Glomerular visceral epithelial cell (primary cell): ENCODE measurements around the gene TMEM232.
"Not testable (repeated sequence)": the region's sequence is repeated elsewhere in the genome, so short reads cannot be mapped to it uniquely, and the experiment has no call there.

Source experiments
- DNase-seq: peaks from one replicate; pipeline ENCODE4 v3.0.0-alpha.2; 2016; ENCODE audit errors: extremely low spot score

The TMEM232 gene

GRCh38 chr5:110625376-110625999 lies 101.0 kb downstream of the TMEM232 start:
- peak; percentile 7 for DNase-seq

GRCh38 chr5:110623874-110624273 lies 102.6 kb downstream of the TMEM232 start:
- DNase-seq = no peak

GRCh38 chr5:110618941-110619340 lies 107.5 kb downstream of the TMEM232 start:
- no peak for DNase-seq

- no peak for DNase-seq
Measured at GRCh38 chr5:110616009-110616408, 110.5 kb downstream of the TMEM232 start.

- no peak for DNase-seq
Measured at GRCh38 chr5:110612794-110613247, 113.7 kb downstream of the TMEM232 start.

GRCh38 chr5:110611817-110612216 lies 114.7 kb downstream of the TMEM232 start:
- DNase-seq = no peak

GRCh38 chr5:110594866-110595265 lies 131.6 kb downstream of the TMEM232 start:
- DNase-seq = no peak

GRCh38 chr5:110590187-110590586 lies 136.3 kb downstream of the TMEM232 start:
- peak; percentile 25 for DNase-seq

- no peak for DNase-seq
Measured at GRCh38 chr5:110588286-110588980, 138.0 kb downstream of the TMEM232 start.

- DNase-seq = no peak
Measured at GRCh38 chr5:110580625-110581024, 145.8 kb downstream of the TMEM232 start.

- no peak for DNase-seq
Measured at GRCh38 chr5:110572729-110573128, 153.7 kb downstream of the TMEM232 start.

GRCh38 chr5:110562191-110562590 lies 164.3 kb downstream of the TMEM232 start:
- no peak for DNase-seq

GRCh38 chr5:110561510-110561909 lies 165.0 kb downstream of the TMEM232 start:
- DNase-seq = no peak

- no peak for DNase-seq
Measured at GRCh38 chr5:110549301-110549700, 177.2 kb downstream of the TMEM232 start.

- DNase-seq = no peak
Measured at GRCh38 chr5:110548171-110548570, 178.3 kb downstream of the TMEM232 start.

GRCh38 chr5:110547495-110547894 lies 179.0 kb downstream of the TMEM232 start:
- no peak for DNase-seq

GRCh38 chr5:110545716-110546115 lies 180.8 kb downstream of the TMEM232 start:
- DNase-seq = no peak

GRCh38 chr5:110544603-110545002 lies 181.9 kb downstream of the TMEM232 start:
- no peak for DNase-seq

GRCh38 chr5:110542949-110543348 lies 183.5 kb downstream of the TMEM232 start:
- no peak for DNase-seq

GRCh38 chr5:110536120-110537115 lies 190.1 kb downstream of the TMEM232 start:
- DNase-seq = no peak

- DNase-seq = not testable (repeated sequence)
Measured at GRCh38 chr5:110535146-110535545, 191.3 kb downstream of the TMEM232 start.

- no peak for DNase-seq
Measured at GRCh38 chr5:110525762-110526161, 200.7 kb downstream of the TMEM232 start.
